Hepatocyte (in vitro differentiated cells): ENCODE data around the gene IREB2.

Source experiments
- CTCF ChIP-seq: fragments of 200-600 bp; sonication (generic); IDR thresholded peaks from 2 replicates; pipeline ENCODE4 v1.5.1; 2016; ENCODE audit warnings: antibody characterized with exemption, mild to moderate bottlenecking; ENCODE audit not compliant: poor library complexity
- EZH2 ChIP-seq: fragments of 200-600 bp; sonication (generic); IDR thresholded peaks from 2 replicates; pipeline ENCODE4 v1.6.1; 2016; ENCODE audit warnings: antibody characterized with exemption, mild to moderate bottlenecking, borderline replicate concordance

- no peak for TF ChIP-seq CTCF
- no peak for TF ChIP-seq EZH2
Observed at GRCh38 chr15:78392430-78392829, 45.6 kb upstream of the IREB2 start.
